H1 (cell line): ENCODE results near the gene GIMD1. TPM values are rescaled to one million over a fixed set of nuclear protein-coding genes. Genes with fewer than 3 reads are reported as not detected.

Experiments used
- CTCF ChIA-PET: fragments of 300-600 bp; sonication (Branson Sonifier 250); formaldehyde crosslinking; loops from one replicate; lab custom pipeline; 2021; ENCODE audit not compliant: partially characterized antibody; lab: Charles Lee
- POLR2A ChIA-PET: fragments of 300-600 bp; sonication (Branson Sonifier 250); formaldehyde crosslinking; loops from one replicate; lab custom pipeline; 2021; ENCODE audit warnings: inconsistent platforms; ENCODE audit not compliant: partially characterized antibody; lab: Charles Lee
- DNase-seq, 2 experiments: peaks; one replicate each; pipeline versions ENCODE4 v3.0.0 to v3.0.0-alpha.2; 2010 to 2022; ENCODE audit warnings: low spot score in 2 of 2, low read depth in 1 of 2, mixed read lengths in 1 of 2
- FAIRE-seq: peaks from 2 replicates; lab custom pipeline; 2011; peaks lifted over from hg19 to GRCh38; lab: Jason Lieb, UNC
- H2AFZ ChIP-seq: 2 replicates; pipeline ENCODE4 v1.8.1; 2012; ENCODE audit warnings: low read length, inconsistent platforms
- H2AK5ac ChIP-seq: 2 replicates; pipeline ENCODE4 v1.6.1; 2013; ENCODE audit warnings: low read depth, low read length
- H2BK120ac ChIP-seq: replicated peaks from 2 replicates; pipeline ENCODE3; 2013; ENCODE audit warnings: low read depth, low read length, inconsistent platforms
- H2BK12ac ChIP-seq: 2 replicates; pipeline ENCODE4 v1.6.1; 2013; ENCODE audit warnings: low read depth, low read length
- H2BK15ac ChIP-seq: 2 replicates; pipeline ENCODE4 v1.6.1; 2013; ENCODE audit warnings: low read length
- H2BK20ac ChIP-seq: 2 replicates; pipeline ENCODE4 v1.6.1; 2013; ENCODE audit warnings: low read length
- H2BK5ac ChIP-seq: 2 replicates; pipeline ENCODE4 v1.6.1; 2013; ENCODE audit warnings: low read depth, low read length
- H3K14ac ChIP-seq: 2 replicates; pipeline ENCODE4 v1.6.1; 2013; ENCODE audit warnings: inconsistent platforms; ENCODE audit not compliant: insufficient read length
- H3K18ac ChIP-seq: 2 replicates; pipeline ENCODE4 v1.6.1; 2013; ENCODE audit warnings: low read length; ENCODE audit errors: extremely low read depth
- H3K23ac ChIP-seq: 2 replicates; pipeline ENCODE4 v1.6.1; 2013; ENCODE audit warnings: inconsistent platforms; ENCODE audit not compliant: insufficient read length
- H3K23me2 ChIP-seq: 2 replicates; pipeline ENCODE4 v1.6.1; 2013; ENCODE audit warnings: low read depth, low read length
- H3K27ac ChIP-seq: 2 replicates; pipeline ENCODE4 v1.6.1; 2011; ENCODE audit warnings: low read depth, low read length, inconsistent platforms
- H3K27me3 ChIP-seq, 4 experiments: replicated peaks in 1 of 4; 1 replicate in 1 of 4; 2 replicates in 3 of 4; pipeline versions ENCODE4 v1.6.1 to v1.8.1; 2011 to 2013; ENCODE audit warnings: low read length in 3 of 4, mild to moderate bottlenecking in 3 of 4, inconsistent platforms in 2 of 4, mixed read lengths in 2 of 4, moderate library complexity in 1 of 4; ENCODE audit not compliant: control insufficient read depth in 3 of 4, insufficient read depth in 3 of 4; ENCODE audit errors: extremely low read depth in 1 of 4
- H3K36me3 ChIP-seq, 4 experiments: 2 replicates each; pipeline versions ENCODE4 v1.6.1 to v1.8.1; 2011 to 2013; ENCODE audit warnings: mild to moderate bottlenecking in 4 of 4, low read length in 3 of 4, moderate library complexity in 2 of 4, control low read depth in 1 of 4, inconsistent platforms in 1 of 4; ENCODE audit not compliant: insufficient read depth in 4 of 4, control insufficient read depth in 2 of 4
- H3K4ac ChIP-seq: replicated peaks from 2 replicates; pipeline ENCODE3; 2013; ENCODE audit warnings: low read length, low read depth, mixed read lengths, inconsistent platforms; ENCODE audit not compliant: insufficient read length
- H3K4me1 ChIP-seq, 4 experiments: replicated peaks in 1 of 4; 1 replicate in 1 of 4; 2 replicates in 3 of 4; pipeline versions ENCODE4 v1.6.1 to v1.8.1; 2011 to 2013; ENCODE audit warnings: low read length in 3 of 4, inconsistent platforms in 2 of 4, mixed read lengths in 1 of 4; ENCODE audit not compliant: insufficient read depth in 4 of 4, control insufficient read depth in 3 of 4
- H3K4me2 ChIP-seq, 2 experiments: 2 replicates each; pipeline versions ENCODE4 v1.6.1 to v1.8.1; 2011 to 2013; ENCODE audit warnings: low read depth in 2 of 2, low read length in 2 of 2, control low read depth in 1 of 2, inconsistent platforms in 1 of 2, mild to moderate bottlenecking in 1 of 2; ENCODE audit not compliant: insufficient read depth in 1 of 2
- H3K4me3 ChIP-seq, 4 experiments: fragments of 200-600, 300-600 bp in 1 of 4; sonication (generic), shearing (Covaris generic), sonication (Bioruptor Twin) in 1 of 4; 2 replicates each; pipeline versions ENCODE4 v1.5.1 to v1.8.1; 2011 to 2016; ENCODE audit warnings: low read length in 4 of 4, low read depth in 3 of 4, control low read depth in 2 of 4, inconsistent platforms in 2 of 4, mild to moderate bottlenecking in 2 of 4, mixed read lengths in 1 of 4, moderate library complexity in 1 of 4; ENCODE audit not compliant: insufficient read depth in 2 of 4; ENCODE audit errors: extremely low read depth in 1 of 4
- H3K56ac ChIP-seq: replicated peaks from 2 replicates; pipeline ENCODE3; 2013; ENCODE audit warnings: low read depth, mild to moderate bottlenecking, mixed read lengths, low read length, inconsistent platforms; ENCODE audit not compliant: insufficient read length
- H3K79me1 ChIP-seq: 2 replicates; pipeline ENCODE4 v1.6.1; 2013; ENCODE audit warnings: low read depth, low read length, control low read depth
- H3K79me2 ChIP-seq, 2 experiments: 2 replicates each; pipeline versions ENCODE4 v1.6.1 to v1.8.1; 2012 to 2013; ENCODE audit warnings: low read length in 2 of 2, mild to moderate bottlenecking in 2 of 2, inconsistent platforms in 1 of 2; ENCODE audit not compliant: insufficient read depth in 2 of 2, control insufficient read depth in 1 of 2
- H3K9ac ChIP-seq, 4 experiments: replicated peaks in 1 of 4; 1 replicate in 1 of 4; 2 replicates in 3 of 4; pipeline versions ENCODE4 v1.6.1 to v1.8.1; 2011 to 2013; ENCODE audit warnings: low read depth in 3 of 4, low read length in 3 of 4, control low read depth in 2 of 4, mild to moderate bottlenecking in 2 of 4, moderate library complexity in 2 of 4, inconsistent platforms in 1 of 4; ENCODE audit errors: extremely low read depth in 1 of 4
- H3K9me3 ChIP-seq, 2 experiments: 2 replicates each; pipeline versions ENCODE4 v1.6.1 to v1.8.1; 2012 to 2013; ENCODE audit warnings: mild to moderate bottlenecking in 2 of 2, moderate library complexity in 2 of 2, control low read depth in 1 of 2, inconsistent platforms in 1 of 2, low read depth in 1 of 2, low read length in 1 of 2, mixed read lengths in 1 of 2; ENCODE audit not compliant: insufficient read depth in 2 of 2
- H4K20me1 ChIP-seq, 2 experiments: replicated peaks in 1 of 2; 2 replicates each; pipeline versions ENCODE3 to v1.8.1; 2011 to 2013; ENCODE audit warnings: inconsistent platforms in 2 of 2, low read length in 2 of 2, mild to moderate bottlenecking in 1 of 2; ENCODE audit not compliant: insufficient read depth in 2 of 2, control insufficient read depth in 1 of 2
- H4K5ac ChIP-seq: 2 replicates; pipeline ENCODE4 v1.6.1; 2013; ENCODE audit warnings: low read length, low read depth, mixed read lengths, inconsistent platforms; ENCODE audit not compliant: insufficient read length
- H4K8ac ChIP-seq: 2 replicates; pipeline ENCODE4 v1.8.0; 2013; ENCODE audit warnings: mild to moderate bottlenecking, moderate library complexity, low read length, inconsistent platforms; ENCODE audit not compliant: insufficient read depth; ENCODE audit errors: extremely low read depth
- H4K91ac ChIP-seq: replicated peaks from 2 replicates; pipeline ENCODE3; 2013; ENCODE audit warnings: low read length, mixed read lengths, inconsistent platforms; ENCODE audit not compliant: insufficient read length
- BACH1 ChIP-seq: IDR thresholded peaks from 2 replicates; pipeline ENCODE4 v1.6.1; 2012; ENCODE audit warnings: low read length, improper control_type of control experiment
- GABPA ChIP-seq: IDR thresholded peaks from 2 replicates; pipeline ENCODE4 v1.6.1; 2011; ENCODE audit warnings: mild to moderate bottlenecking, low read length, moderate library complexity, borderline replicate concordance; ENCODE audit not compliant: insufficient read depth
- JUND ChIP-seq: IDR thresholded peaks from 2 replicates; pipeline ENCODE4 v1.6.1; 2011; ENCODE audit warnings: mild to moderate bottlenecking, improper control_type of control experiment, low read length
- KDM1A ChIP-seq: fragments of 200-600, 300-600 bp; sonication (generic); IDR thresholded peaks from 2 replicates; pipeline ENCODE4 v1.7.1; 2016; ENCODE audit warnings: mild to moderate bottlenecking, low read length, borderline replicate concordance
- MAFK ChIP-seq: IDR thresholded peaks from 2 replicates; pipeline ENCODE4 v1.6.1; 2012; ENCODE audit warnings: low read depth, mild to moderate bottlenecking, improper control_type of control experiment, low read length
- NRF1 ChIP-seq: IDR thresholded peaks from 2 replicates; pipeline ENCODE4 v1.6.1; 2011; ENCODE audit warnings: mild to moderate bottlenecking, low read depth, low read length, improper control_type of control experiment
- POLR2A ChIP-seq, 2 experiments: IDR thresholded peaks; 1 replicate in 1 of 2; 2 replicates in 1 of 2; pipeline ENCODE4 v1.6.1; 2011; ENCODE audit warnings: low read depth in 2 of 2, low read length in 2 of 2, mild to moderate bottlenecking in 2 of 2; ENCODE audit errors: control extremely low read depth in 1 of 2
- RAD21 ChIP-seq, 2 experiments: IDR thresholded peaks in 1 of 2; conservative IDR thresholded peaks in 1 of 2; 2 replicates each; pipeline ENCODE4 v1.6.1; 2011; ENCODE audit warnings: low read depth in 2 of 2, low read length in 2 of 2, improper control_type of control experiment in 1 of 2, inconsistent platforms in 1 of 2, mild to moderate bottlenecking in 1 of 2, moderate library complexity in 1 of 2
- RNF2 ChIP-seq: fragments of 200-900, 300-1000 bp; sonication (generic); IDR thresholded peaks from 2 replicates; pipeline ENCODE4 v1.7.1; 2016; ENCODE audit warnings: borderline replicate concordance, low read depth, mild to moderate bottlenecking, antibody characterized with exemption, low read length; ENCODE audit not compliant: poor library complexity, severe bottlenecking; ENCODE audit errors: missing control alignments
- SAP30 ChIP-seq: fragments of 300-600 bp; sonication (generic); IDR thresholded peaks from 2 replicates; pipeline ENCODE4 v1.7.1; 2012; ENCODE audit warnings: low read length, moderate library complexity, mild to moderate bottlenecking, inconsistent platforms; ENCODE audit not compliant: insufficient read depth, insufficient replicate concordance
- SRF ChIP-seq: IDR thresholded peaks from 2 replicates; pipeline ENCODE4 v1.6.1; 2011; ENCODE audit warnings: mild to moderate bottlenecking, low read depth, low read length, moderate library complexity
- TAF1 ChIP-seq: IDR thresholded peaks from 2 replicates; pipeline ENCODE4 v1.6.1; 2011; ENCODE audit warnings: mild to moderate bottlenecking, low read depth, low read length
- TAF7 ChIP-seq: optimal IDR thresholded peaks from 2 replicates; pipeline ENCODE3; 2011; ENCODE audit warnings: low read depth, mild to moderate bottlenecking, inconsistent platforms, low read length, moderate library complexity, borderline replicate concordance
- ZNF274 ChIP-seq: IDR thresholded peaks from 2 replicates; pipeline ENCODE4 v1.7.0; 2012; ENCODE audit warnings: low read length, borderline replicate concordance; ENCODE audit errors: extremely low read depth
- WGBS, 2 experiments: shearing (Covaris generic) in 1 of 2; methylation state at CpG; one replicate each; pipeline versions ENCODE4 v1.1.6 to v1.1.7; 2013 to 2015; ENCODE audit warnings: low lambda C conversion rate in 2 of 2, mixed read lengths in 2 of 2, inconsistent platforms in 1 of 2, low coverage in 1 of 2, missing lambda C conversion rate in 1 of 2; ENCODE audit not compliant: insufficient replicate concordance in 2 of 2, insufficient coverage in 1 of 2, insufficient read length in 1 of 2; ENCODE audit errors: extremely low coverage in 1 of 2, missing lambda C conversion rate in 1 of 2; 5-methylcytosine and 5-hydroxymethylcytosine counted together
- polyA plus RNA-seq, 7 experiments: library from polyadenylated mRNA; depleted of rRNA in 3 of 7; stranded (reverse) in 5 of 7; unstranded in 2 of 7; fragments of >200 nt in 5 of 7; fragments of 200-250 nt in 2 of 7; gene quantifications; 1 replicate in 5 of 7; 2 replicates in 1 of 7; 4 replicates in 1 of 7; pipeline versions ENCODE4 v1.2.1 to v1.2.3, GENCODE V29; 2011 to 2013; ENCODE audit warnings: missing spikeins in 2 of 7, mixed read lengths in 2 of 7
- total RNA-seq: library from RNA; stranded (reverse); fragmentation: NEBNext Ultra II Directional; extraction: Animal tissue kit (Norgen Biotek cat#: 25700); gene quantifications from 2 replicates; pipeline ENCODE4 v1.2.1, GENCODE V29; 2021

GIMD1 gene
- total and polyA plus RNA-seq, 2 of the 8 experiments (the other 6 are each of a cell fraction or from before 2014, with no cell fraction given): not detected

DNA sequence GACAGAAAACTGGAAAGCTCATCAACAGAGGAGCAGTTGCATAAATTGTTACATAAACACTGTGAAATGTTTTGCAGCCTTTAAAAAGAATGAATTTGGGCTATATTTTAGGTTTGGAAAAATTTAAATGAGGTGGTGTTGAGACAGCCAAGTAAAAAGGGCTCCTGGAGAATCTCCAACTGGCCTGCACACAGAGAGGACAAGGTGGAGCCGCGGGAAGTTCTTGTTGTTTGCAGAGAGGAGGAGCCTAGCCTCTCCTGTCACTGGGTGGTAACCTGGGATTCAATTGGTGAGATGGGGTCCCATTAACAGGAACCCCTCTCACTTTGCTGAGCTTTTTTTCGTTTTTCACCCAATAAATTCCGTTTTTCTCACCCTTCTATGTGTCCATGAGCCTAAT is 13.4 kb downstream of the GIMD1 start:
- Histone ChIP-seq H2BK5ac (no peak overlapping the region), H3K23ac (no peak overlapping the region)
- POLR2A ChIA-PET: no interaction called here
- no peak for TF ChIP-seq SAP30
- no peak for TF ChIP-seq GABPA
- TF ChIP-seq KDM1A: no peak
- no peak for TF ChIP-seq TAF7
- TF ChIP-seq RNF2: no peak
- no peak for TF ChIP-seq BACH1
- no peak for TF ChIP-seq POLR2A (IDR thresholded peaks at IDR 0.05; ENCODE audit: control extremely low read depth in 1 of 2, low read depth in 2 of 2, low read length in 2 of 2)
- TF ChIP-seq RAD21 (IDR thresholded peaks at IDR 0.05 in 1 of 2, conservative IDR thresholded peaks at IDR 0.05 in 1 of 2; ENCODE audit: low read depth in 2 of 2, low read length in 2 of 2): no peak
- TF ChIP-seq MAFK: no peak
- no peak for TF ChIP-seq JUND
- TF ChIP-seq ZNF274: no peak
- TF ChIP-seq TAF1: no peak
- no peak for TF ChIP-seq NRF1
- TF ChIP-seq SRF: no peak

More for the DNA sequence above, 13.4 kb downstream of the GIMD1 start:
- Histone ChIP-seq H2BK15ac (no peak overlapping the region), H3K9ac (no peak overlapping the region), H4K20me1 (no peaks in the 10 kb centered on the region), H3K4ac (no peak overlapping the region), H3K36me3 (no peaks in the 10 kb centered on the region), H3K27me3 (no peaks in the 10 kb centered on the region), H3K4me1 (no peaks in the 10 kb centered on the region), H3K27ac (no peak overlapping the region), H4K5ac (no peak overlapping the region), H2BK12ac (no peak overlapping the region), H3K56ac (no peak overlapping the region), H3K23me2 (no peaks in the 10 kb centered on the region; the same call in 1 of the 2 replicates), H2AFZ (no peak overlapping the region), H2AK5ac (no peak overlapping the region), H3K79me2 (no peaks in the 10 kb centered on the region), H3K4me3 (no peak overlapping the region), H3K14ac (no peak overlapping the region), H3K18ac (no peak overlapping the region), H4K91ac (no peak overlapping the region), H3K4me2 (no peak overlapping the region), H4K8ac (no peak overlapping the region), H3K9me3 (no peaks in the 10 kb centered on the region), H2BK120ac (no peak overlapping the region), H3K79me1 (no peaks in the 10 kb centered on the region), H2BK20ac (no peak overlapping the region)
- CTCF ChIA-PET: interaction anchor here (1.7 kb wide), 1 partner anchor 15 kb away, joined by 6 read pairs; no protein-coding TSS in a partner anchor
- FAIRE-seq (no peak), DNase-seq (no peak)
- 76% methylated on average over 4 of the region's 4 CpGs; no CpG with 5 or more reads in 1 of the 2 experiments for WGBS, 2 experiments
